Measurements from ENCODE around the gene SPRYD3. TPM values are rescaled to one million over a fixed set of nuclear protein-coding genes. Genes with fewer than 3 reads are reported as not detected.

Gene SPRYD3
- total RNA-seq, 1 donor from 2014 or later, result 50.4 TPM

DNA sequence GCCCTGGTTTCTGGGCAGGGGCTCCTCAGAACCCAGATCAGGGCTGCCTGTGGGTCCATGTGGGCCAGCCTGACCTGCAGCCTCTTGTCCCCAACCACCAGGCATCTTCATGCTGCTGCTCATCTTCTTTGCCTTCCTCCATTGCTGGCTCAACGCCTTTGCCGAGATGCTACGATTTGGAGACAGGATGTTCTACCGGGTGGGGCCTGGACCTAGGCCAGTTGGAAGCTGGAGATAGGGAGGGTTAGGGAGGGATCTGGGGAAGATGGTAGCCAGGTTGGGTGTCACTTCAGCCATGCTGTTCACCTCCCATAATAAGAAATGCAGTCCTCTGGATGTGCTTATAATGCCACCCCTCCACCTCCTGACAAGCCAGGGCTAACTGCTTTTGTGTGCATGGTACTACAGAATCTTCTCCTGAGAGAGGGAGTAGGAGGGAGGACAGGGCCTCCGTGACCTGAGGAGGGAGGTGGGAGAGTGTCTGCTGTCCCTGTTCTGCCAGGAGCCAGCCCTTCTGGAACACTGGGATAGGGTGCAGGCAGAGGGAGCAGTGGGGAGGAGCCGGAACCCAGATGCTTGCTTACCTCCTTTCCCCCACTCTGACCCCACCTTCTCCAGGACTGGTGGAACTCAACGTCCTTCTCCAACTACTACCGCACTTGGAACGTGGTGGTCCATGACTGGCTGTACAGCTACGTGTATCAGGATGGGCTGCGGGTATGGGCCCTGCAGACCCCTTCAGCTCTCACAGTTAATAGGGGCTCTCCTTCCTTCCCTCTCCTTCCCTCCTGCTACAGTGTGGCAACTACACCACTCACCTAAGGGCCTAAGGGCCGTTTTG, 41.7 kb upstream of the SPRYD3 start:
- Histone ChIP-seq H3K4me1 (no peaks in the 10 kb centered on the region), H3K27me3 (no peaks in the 10 kb centered on the region), H3K9me3 (no peaks in the 10 kb centered on the region), H3K4me3 (no peak overlapping the region), H3K36me3 (no peaks in the 10 kb centered on the region), H3K27ac (no peak overlapping the region)
- ATAC-seq (no peak), DNase-seq (no peak)
- intact Hi-C loops (cut with DNase I), result no loop called here
- TF ChIP-seq, protein P1, sequence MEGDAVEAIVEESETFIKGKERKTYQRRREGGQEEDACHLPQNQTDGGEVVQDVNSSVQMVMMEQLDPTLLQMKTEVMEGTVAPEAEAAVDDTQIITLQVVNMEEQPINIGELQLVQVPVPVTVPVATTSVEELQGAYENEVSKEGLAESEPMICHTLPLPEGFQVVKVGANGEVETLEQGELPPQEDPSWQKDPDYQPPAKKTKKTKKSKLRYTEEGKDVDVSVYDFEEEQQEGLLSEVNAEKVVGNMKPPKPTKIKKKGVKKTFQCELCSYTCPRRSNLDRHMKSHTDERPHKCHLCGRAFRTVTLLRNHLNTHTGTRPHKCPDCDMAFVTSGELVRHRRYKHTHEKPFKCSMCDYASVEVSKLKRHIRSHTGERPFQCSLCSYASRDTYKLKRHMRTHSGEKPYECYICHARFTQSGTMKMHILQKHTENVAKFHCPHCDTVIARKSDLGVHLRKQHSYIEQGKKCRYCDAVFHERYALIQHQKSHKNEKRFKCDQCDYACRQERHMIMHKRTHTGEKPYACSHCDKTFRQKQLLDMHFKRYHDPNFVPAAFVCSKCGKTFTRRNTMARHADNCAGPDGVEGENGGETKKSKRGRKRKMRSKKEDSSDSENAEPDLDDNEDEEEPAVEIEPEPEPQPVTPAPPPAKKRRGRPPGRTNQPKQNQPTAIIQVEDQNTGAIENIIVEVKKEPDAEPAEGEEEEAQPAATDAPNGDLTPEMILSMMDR (IDR thresholded peaks at IDR 0.05), result no peak

DNA sequence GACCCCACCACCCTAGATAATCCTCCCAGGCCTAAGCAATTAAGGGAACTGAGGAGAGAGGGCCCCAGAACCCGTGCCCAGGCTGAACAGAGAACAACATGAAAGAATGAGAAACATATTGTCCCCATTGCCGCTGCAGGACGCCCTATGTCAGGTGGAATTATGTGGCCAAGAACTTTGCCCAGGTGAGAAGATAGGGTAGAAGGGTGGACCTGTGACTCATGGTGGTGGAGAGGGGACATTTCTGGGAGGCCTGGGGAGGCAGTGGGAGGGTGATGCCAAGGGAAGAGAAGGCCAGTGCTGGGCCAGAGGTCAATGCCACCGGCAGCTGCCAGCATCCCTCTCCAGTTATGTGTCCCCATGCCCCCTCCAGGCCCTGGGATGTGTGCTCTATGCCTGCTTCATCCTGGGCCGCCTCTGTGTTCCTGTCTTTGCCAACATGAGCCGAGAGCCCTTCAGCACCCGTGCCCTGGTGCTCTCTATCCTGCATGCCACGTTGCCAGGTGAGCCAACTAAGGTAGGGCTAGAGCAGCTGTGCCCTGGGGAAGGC, 39.6 kb upstream of the SPRYD3 start:
- intact Hi-C loops (cut with DNase I), result no loop called here
- no peaks in the 10 kb centered on the region for H3K4me1 ChIP-seq
- H3K9me3 ChIP-seq, result no peaks in the 10 kb centered on the region

DNA sequence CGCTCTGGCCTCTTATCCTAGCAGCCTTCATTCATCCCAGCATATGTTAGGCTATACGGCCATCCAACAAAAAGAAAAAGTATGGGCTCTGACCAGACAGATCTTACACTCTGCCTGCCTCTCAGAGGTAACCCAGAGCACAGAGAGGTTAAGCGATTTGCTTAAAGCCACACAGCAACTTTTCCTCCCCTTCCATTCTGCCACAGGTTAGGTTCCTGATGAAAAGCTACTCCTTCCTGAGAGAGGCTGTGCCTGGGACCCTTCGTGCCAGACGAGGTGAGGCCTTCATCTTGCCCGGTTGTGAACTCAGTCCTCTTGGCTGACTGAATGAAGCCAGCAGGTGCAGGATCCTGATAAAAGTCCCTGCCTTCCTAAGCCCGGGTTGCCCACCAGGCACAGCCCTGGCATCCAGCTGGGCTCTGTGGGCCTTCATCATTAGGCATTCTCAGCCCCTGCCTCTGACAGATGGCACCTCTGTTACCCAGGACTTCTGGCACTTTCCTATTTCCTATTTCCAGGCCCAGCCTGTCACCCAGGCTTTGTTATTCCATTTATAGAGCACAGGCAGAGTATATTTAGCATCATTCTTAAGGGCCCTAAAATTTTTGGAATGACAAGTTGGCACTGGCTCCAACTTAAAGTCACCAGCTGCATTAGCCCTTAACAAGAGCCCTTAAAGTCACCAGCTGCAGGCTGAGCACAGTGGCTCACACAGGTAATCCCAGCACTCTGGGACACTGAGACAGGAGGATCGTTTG, 36.9 kb upstream of the SPRYD3 start:
- ATAC-seq, result no peak
- intact Hi-C loops (cut with DNase I), result no loop called here
- H3K9me3 ChIP-seq, result no peaks in the 10 kb centered on the region
- DNase-seq, result no peak
- H3K4me1 ChIP-seq, result no peaks in the 10 kb centered on the region
- TF ChIP-seq, protein P1 (IDR thresholded peaks at IDR 0.05), result no peak
- H3K36me3 ChIP-seq, result no peaks in the 10 kb centered on the region
- H3K4me3 ChIP-seq, result no peak overlapping the region
- no peaks in the 10 kb centered on the region for H3K27me3 ChIP-seq
- no peak overlapping the region for H3K27ac ChIP-seq

More for the DNA sequence above, 39.6 kb upstream of the SPRYD3 start:
- ATAC-seq, result no peak
- no peak for DNase-seq
- H3K36me3 ChIP-seq, result no peaks in the 10 kb centered on the region
- no peak overlapping the region for H3K4me3 ChIP-seq
- H3K27me3 ChIP-seq, result no peaks in the 10 kb centered on the region
- no peak overlapping the region for H3K27ac ChIP-seq
- TF ChIP-seq, protein P1 (IDR thresholded peaks at IDR 0.05), result no peak

DNA sequence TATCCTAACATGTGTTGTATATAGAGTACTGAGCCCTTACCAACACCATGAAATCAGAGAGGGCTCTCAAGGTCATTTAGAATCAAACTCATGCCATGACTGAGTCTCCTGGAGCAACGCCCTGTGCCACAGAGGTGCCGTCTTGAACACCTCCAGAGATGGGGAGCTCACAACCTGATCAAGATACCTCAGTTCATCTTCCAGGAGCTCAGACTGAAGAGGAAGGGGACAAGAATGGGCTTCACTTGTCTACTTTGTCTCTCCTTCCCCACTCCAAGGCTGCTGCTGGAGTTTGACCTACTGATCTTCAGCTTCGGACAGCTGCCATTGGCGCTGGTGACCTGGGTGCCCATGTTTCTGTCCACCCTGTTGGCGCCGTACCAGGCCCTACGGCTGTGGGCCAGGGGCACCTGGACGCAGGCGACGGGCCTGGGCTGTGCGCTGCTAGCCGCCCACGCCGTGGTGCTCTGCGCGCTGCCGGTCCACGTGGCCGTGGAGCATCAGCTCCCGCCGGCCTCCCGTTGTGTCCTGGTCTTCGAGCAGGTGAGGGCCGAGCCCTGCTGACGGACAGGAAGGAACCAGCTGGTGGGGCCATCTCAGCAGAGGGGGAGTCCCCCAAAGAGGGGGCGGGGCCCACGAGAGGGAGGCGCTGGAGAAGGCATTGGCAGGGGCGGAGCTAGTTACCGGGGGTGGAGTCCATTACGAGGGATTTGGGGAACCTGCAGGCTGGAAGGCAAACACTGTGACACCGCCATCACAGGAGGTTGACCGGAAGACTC, 36.1 kb upstream of the SPRYD3 start:
- H3K27ac ChIP-seq, result no peak overlapping the region
- DNase-seq (no peak), ATAC-seq (peak; percentile 28)
- H3K4me3 ChIP-seq, result no peak overlapping the region
- intact Hi-C loops (cut with DNase I), result no loop called here
- no peaks in the 10 kb centered on the region for H3K27me3 ChIP-seq
- no peaks in the 10 kb centered on the region for H3K9me3 ChIP-seq
- H3K36me3 ChIP-seq, result no peaks in the 10 kb centered on the region
- no peaks in the 10 kb centered on the region for H3K4me1 ChIP-seq
- TF ChIP-seq, protein P1 (IDR thresholded peaks at IDR 0.05), result no peak

DNA sequence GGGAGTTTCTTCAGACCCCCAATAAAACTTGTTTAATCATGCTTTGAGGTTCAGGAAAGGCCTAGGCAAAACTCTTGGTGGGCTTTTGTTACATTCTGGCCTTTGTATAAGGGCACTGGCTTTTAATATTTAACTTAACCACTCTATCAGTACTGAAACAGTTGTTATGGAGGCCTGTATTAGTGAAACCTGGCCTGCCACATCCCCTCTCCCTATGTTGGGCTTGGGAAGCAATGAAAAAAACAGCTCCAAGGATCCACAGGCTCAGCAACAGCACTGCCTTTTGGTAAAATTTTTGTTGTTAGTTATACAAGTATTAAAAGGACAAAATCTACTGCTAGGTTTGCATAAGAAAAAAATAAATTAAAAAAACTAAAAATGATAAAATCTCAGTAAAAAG, 34.8 kb upstream of the SPRYD3 start:
- intact Hi-C loops (cut with DNase I), result no loop called here
- ATAC-seq, result no peak
- no peak overlapping the region for H3K4me3 ChIP-seq
- H3K27ac ChIP-seq, result no peak overlapping the region
- DNase-seq, result no peak
- no peaks in the 10 kb centered on the region for H3K9me3 ChIP-seq
- no peaks in the 10 kb centered on the region for H3K4me1 ChIP-seq
- no peaks in the 10 kb centered on the region for H3K36me3 ChIP-seq
- no peaks in the 10 kb centered on the region for H3K27me3 ChIP-seq
- TF ChIP-seq, protein P1 (IDR thresholded peaks at IDR 0.05), result no peak

Data from upper lobe of right lung (tissue), 1 donor.